Globus pallidus (tissue), 1 donor: Measurements from ENCODE around the gene DRD3.

Experiments used
- DNase-seq: peaks from one replicate; pipeline ENCODE4 v3.0.0-alpha.2; 2015; ENCODE audit warnings: low spot score

DRD3 gene

GRCh38 chr3:114178770-114179368 is at the start of gene DRD3:
Gene DRD3 (minus strand): TSS chr3:114179052. CDS start chr3:114171992, 7,060 bp downstream.
- DNase-seq = no peak

- no peak for DNase-seq
Measured at GRCh38 chr3:114227076-114227475, 48.2 kb upstream of the DRD3 start.

DNA sequence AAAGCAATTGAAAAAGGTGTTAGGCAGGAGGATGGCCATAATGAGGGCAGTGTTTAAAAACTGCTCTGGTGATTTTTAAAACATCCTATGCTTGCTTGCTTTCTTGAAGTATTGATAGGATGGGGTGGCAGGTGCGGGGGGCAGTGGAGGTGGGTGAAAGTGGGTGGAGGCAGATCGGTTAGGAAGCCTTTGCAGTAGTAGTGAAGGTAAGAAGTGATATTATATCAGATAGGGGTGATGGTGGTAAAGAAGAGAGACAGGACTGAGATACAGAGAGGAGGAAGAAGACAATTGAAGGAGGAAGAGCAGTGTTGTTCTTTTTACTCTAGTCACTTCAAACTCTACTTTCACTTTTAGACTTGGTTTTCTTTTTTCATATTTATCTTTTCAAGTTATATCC is 47.5 kb upstream of the DRD3 start:
- DNase-seq = no peak

DNA sequence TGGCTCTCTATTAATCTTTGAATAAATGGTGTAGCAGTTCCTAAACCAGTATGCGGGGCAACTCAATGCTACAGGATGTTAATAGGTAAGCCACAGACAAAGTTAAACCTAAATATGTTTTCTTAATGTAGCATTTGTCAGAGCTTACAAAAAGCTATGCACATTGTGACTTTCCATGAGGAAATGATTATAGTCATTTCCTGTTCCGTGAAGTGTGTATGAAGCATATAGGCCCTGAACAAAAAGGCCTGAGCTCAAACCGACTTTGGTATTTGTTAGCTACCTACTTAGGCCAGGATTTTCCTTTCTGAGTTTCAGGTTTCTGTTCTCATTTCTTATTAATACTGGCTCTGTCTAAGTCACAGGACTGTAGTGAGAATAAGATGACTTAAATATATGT is 44.3 kb upstream of the DRD3 start:
- DNase-seq = no peak

DNA sequence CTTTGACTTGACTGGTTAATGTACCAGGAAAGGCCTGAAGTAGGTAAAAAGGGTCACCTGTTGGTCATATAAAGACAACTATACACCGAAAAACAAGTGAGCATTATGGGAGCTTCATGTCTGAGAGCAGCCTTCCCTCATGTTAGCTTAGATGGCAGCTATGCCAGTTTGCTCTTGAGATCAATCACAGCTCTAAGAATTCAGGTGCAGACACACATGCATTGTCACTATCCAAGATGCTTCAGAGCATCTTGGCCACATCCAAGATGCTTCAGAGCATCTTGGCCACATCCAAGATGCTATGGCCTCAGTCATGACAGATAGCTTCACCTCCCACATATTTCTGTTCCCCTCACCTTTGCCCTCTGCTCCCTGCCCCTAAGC is 43.0 kb upstream of the DRD3 start:
- no peak for DNase-seq

- DNase-seq = no peak
Measured at GRCh38 chr3:114221165-114221880, 42.5 kb upstream of the DRD3 start.

- DNase-seq = no peak
Measured at GRCh38 chr3:114219741-114220140, 40.9 kb upstream of the DRD3 start.

- no peak for DNase-seq
Measured at GRCh38 chr3:114218578-114219185, 39.8 kb upstream of the DRD3 start.

- no peak for DNase-seq
Measured at GRCh38 chr3:114218006-114218405, 39.2 kb upstream of the DRD3 start.

- DNase-seq = no peak
Measured at GRCh38 chr3:114217266-114217665, 38.4 kb upstream of the DRD3 start.

DNA sequence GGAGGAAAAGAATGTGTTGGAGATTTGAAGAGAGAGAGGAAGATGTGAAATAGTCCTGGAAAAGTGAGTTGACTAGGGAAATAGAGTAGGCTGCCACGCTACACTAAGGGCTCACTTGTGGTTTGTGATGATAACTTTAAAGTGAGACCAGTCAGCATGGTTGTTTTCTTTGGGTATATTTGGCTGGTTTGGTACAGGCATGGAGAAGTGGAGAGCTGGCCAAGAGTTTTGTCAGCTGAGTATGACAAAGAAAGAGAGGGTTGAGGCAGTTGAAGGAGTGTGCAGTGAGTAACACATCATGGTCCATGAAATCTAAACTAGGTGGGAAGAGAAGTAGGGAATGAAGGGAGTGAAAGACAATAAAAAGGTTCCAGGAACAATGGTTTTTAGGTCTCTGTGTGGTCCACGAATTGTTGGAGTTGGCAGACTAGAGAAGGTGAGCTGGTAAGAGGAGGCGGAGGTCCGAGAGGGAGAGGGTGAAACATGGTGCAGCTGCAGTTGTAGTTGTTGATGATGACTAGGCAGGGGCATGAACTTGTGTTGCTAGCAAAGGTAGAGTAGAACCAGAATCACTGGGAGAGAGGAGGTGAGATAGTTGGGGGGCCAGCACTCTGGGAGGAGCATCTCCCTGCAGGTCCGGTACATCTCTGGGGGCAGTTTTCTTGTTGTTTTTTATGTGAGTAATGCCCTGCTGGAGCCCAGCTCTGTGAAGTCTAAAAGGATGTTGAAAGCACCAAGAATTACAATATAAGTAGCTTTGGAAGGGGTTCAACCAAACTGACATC is 37.5 kb upstream of the DRD3 start:
- no peak for DNase-seq

DNA sequence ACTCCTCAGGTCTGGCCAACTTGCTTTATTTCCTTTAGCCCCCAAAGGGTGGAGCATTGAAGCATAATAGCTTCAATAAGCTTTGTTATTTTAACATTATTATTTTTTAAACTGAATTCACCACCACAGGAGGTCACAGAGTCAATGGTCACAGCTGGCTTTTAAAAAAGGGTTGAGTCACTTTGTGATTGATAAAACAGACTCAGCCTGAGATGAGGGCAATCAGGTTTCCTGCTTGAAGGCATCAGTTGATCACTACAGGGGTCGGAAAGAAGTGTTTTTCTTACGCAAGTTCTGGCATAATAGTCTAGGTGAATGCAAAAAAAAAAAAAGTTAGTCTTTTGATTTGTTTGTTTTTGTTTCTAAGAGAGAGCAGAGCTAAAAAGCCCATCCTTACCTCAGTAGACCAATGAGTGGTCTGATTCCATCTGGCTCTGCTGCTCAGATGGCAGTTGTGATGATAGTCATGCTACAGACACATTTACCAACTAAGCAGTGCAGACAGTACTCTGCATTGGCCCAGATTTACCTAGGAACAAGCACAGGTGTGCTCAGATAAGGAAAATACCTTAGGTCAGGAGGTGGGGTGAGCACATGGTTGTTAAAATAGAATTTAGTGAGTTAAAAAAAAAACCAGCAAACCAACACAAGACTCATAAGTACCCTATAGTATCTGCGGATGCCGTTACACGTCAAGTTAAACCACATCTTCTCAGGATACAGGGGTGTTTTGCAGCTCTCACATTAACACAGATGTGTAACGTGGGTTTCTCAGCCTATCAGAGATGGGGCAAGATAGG is 35.9 kb upstream of the DRD3 start:
- no peak for DNase-seq

- no peak for DNase-seq
Measured at GRCh38 chr3:114213627-114214541, 35.0 kb upstream of the DRD3 start.

DNA sequence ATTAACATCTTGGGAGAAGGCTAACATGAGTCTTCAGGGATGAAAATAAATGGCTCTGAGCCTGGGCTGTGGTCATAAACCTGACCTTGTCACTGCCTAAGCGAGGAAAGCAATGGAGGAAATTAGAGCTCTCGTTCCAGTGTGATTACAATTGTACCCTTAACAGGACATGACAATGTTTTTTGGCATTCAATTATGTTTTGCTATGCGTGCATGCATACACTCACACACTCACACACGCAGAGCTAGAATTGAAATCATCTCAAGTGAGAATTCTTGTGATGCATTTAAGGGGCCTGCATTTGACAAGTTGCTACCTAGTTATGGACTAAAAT is 34.4 kb upstream of the DRD3 start:
- DNase-seq = no peak

GRCh38 chr3:114212646-114213045 is 33.8 kb upstream of the DRD3 start:
- no peak for DNase-seq

DNA sequence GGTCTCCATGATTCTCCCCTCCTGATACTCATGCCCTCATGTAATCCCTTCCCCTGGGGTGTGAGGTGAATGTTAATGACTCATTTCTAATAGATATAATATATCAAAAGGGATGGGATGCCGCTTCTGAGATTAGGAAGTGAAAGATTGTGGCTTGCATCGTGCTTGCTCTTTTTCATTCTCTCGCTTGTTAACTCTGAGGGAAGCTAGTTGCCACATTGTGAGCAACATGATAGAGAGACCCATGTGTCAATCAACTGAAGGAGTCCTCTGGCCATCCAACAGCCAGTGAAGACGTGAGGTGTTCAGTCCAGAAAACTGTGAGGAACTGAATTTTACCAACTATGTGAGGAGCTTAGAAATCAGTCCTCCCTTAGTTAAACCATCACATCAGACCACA is 28.9 kb upstream of the DRD3 start:
- DNase-seq = no peak

GRCh38 chr3:114206342-114206741 is 27.5 kb upstream of the DRD3 start:
- no peak for DNase-seq

- no peak for DNase-seq
Measured at GRCh38 chr3:114205541-114205940, 26.7 kb upstream of the DRD3 start.

- no peak for DNase-seq
Measured at GRCh38 chr3:114194750-114195149, 15.9 kb upstream of the DRD3 start.

- no peak for DNase-seq
Measured at GRCh38 chr3:114192136-114192535, 13.3 kb upstream of the DRD3 start.

- no peak for DNase-seq
Measured at GRCh38 chr3:114186501-114186900, 7.6 kb upstream of the DRD3 start.
